H1 (cell line): ENCODE measurements around the gene COX19. TPM values are rescaled to one million over a fixed set of nuclear protein-coding genes. Genes with fewer than 3 reads are reported as not detected.

Experiments
- CTCF ChIA-PET: fragments of 300-600 bp; sonication (Branson Sonifier 250); formaldehyde crosslinking; loops from one replicate; lab custom pipeline; 2021; ENCODE audit not compliant: partially characterized antibody; lab: Charles Lee
- POLR2A ChIA-PET: fragments of 300-600 bp; sonication (Branson Sonifier 250); formaldehyde crosslinking; loops from one replicate; lab custom pipeline; 2021; ENCODE audit warnings: inconsistent platforms; ENCODE audit not compliant: partially characterized antibody; lab: Charles Lee
- DNase-seq, 2 experiments: peaks; one replicate each; pipeline versions ENCODE4 v3.0.0 to v3.0.0-alpha.2; 2010 to 2022; ENCODE audit warnings: low spot score in 2 of 2, low read depth in 1 of 2, mixed read lengths in 1 of 2
- FAIRE-seq: peaks from 2 replicates; lab custom pipeline; 2011; peaks lifted over from hg19 to GRCh38; lab: Jason Lieb, UNC
- H2AFZ ChIP-seq: 2 replicates; pipeline ENCODE4 v1.8.1; 2012; ENCODE audit warnings: low read length, inconsistent platforms
- H2AK5ac ChIP-seq: 2 replicates; pipeline ENCODE4 v1.6.1; 2013; ENCODE audit warnings: low read depth, low read length
- H2BK120ac ChIP-seq: replicated peaks from 2 replicates; pipeline ENCODE3; 2013; ENCODE audit warnings: low read depth, low read length, inconsistent platforms
- H2BK12ac ChIP-seq: 2 replicates; pipeline ENCODE4 v1.6.1; 2013; ENCODE audit warnings: low read depth, low read length
- H2BK15ac ChIP-seq: 2 replicates; pipeline ENCODE4 v1.6.1; 2013; ENCODE audit warnings: low read length
- H2BK20ac ChIP-seq: 2 replicates; pipeline ENCODE4 v1.6.1; 2013; ENCODE audit warnings: low read length
- H2BK5ac ChIP-seq: 2 replicates; pipeline ENCODE4 v1.6.1; 2013; ENCODE audit warnings: low read depth, low read length
- H3K14ac ChIP-seq: 2 replicates; pipeline ENCODE4 v1.6.1; 2013; ENCODE audit warnings: inconsistent platforms; ENCODE audit not compliant: insufficient read length
- H3K18ac ChIP-seq: 2 replicates; pipeline ENCODE4 v1.6.1; 2013; ENCODE audit warnings: low read length; ENCODE audit errors: extremely low read depth
- H3K23ac ChIP-seq: 2 replicates; pipeline ENCODE4 v1.6.1; 2013; ENCODE audit warnings: inconsistent platforms; ENCODE audit not compliant: insufficient read length
- H3K23me2 ChIP-seq: 2 replicates; pipeline ENCODE4 v1.6.1; 2013; ENCODE audit warnings: low read depth, low read length
- H3K27ac ChIP-seq: 2 replicates; pipeline ENCODE4 v1.6.1; 2011; ENCODE audit warnings: low read depth, low read length, inconsistent platforms
- H3K27me3 ChIP-seq, 4 experiments: replicated peaks in 1 of 4; 1 replicate in 1 of 4; 2 replicates in 3 of 4; pipeline versions ENCODE4 v1.6.1 to v1.8.1; 2011 to 2013; ENCODE audit warnings: low read length in 3 of 4, mild to moderate bottlenecking in 3 of 4, inconsistent platforms in 2 of 4, mixed read lengths in 2 of 4, moderate library complexity in 1 of 4; ENCODE audit not compliant: control insufficient read depth in 3 of 4, insufficient read depth in 3 of 4; ENCODE audit errors: extremely low read depth in 1 of 4
- H3K36me3 ChIP-seq, 4 experiments: 2 replicates each; pipeline versions ENCODE4 v1.6.1 to v1.8.1; 2011 to 2013; ENCODE audit warnings: mild to moderate bottlenecking in 4 of 4, low read length in 3 of 4, moderate library complexity in 2 of 4, control low read depth in 1 of 4, inconsistent platforms in 1 of 4; ENCODE audit not compliant: insufficient read depth in 4 of 4, control insufficient read depth in 2 of 4
- H3K4ac ChIP-seq: replicated peaks from 2 replicates; pipeline ENCODE3; 2013; ENCODE audit warnings: low read length, low read depth, mixed read lengths, inconsistent platforms; ENCODE audit not compliant: insufficient read length
- H3K4me1 ChIP-seq, 4 experiments: replicated peaks in 1 of 4; 1 replicate in 1 of 4; 2 replicates in 3 of 4; pipeline versions ENCODE4 v1.6.1 to v1.8.1; 2011 to 2013; ENCODE audit warnings: low read length in 3 of 4, inconsistent platforms in 2 of 4, mixed read lengths in 1 of 4; ENCODE audit not compliant: insufficient read depth in 4 of 4, control insufficient read depth in 3 of 4
- H3K4me2 ChIP-seq, 2 experiments: 2 replicates each; pipeline versions ENCODE4 v1.6.1 to v1.8.1; 2011 to 2013; ENCODE audit warnings: low read depth in 2 of 2, low read length in 2 of 2, control low read depth in 1 of 2, inconsistent platforms in 1 of 2, mild to moderate bottlenecking in 1 of 2; ENCODE audit not compliant: insufficient read depth in 1 of 2
- H3K4me3 ChIP-seq, 4 experiments: fragments of 200-600, 300-600 bp in 1 of 4; sonication (generic), shearing (Covaris generic), sonication (Bioruptor Twin) in 1 of 4; 2 replicates each; pipeline versions ENCODE4 v1.5.1 to v1.8.1; 2011 to 2016; ENCODE audit warnings: low read length in 4 of 4, low read depth in 3 of 4, control low read depth in 2 of 4, inconsistent platforms in 2 of 4, mild to moderate bottlenecking in 2 of 4, mixed read lengths in 1 of 4, moderate library complexity in 1 of 4; ENCODE audit not compliant: insufficient read depth in 2 of 4; ENCODE audit errors: extremely low read depth in 1 of 4
- H3K56ac ChIP-seq: replicated peaks from 2 replicates; pipeline ENCODE3; 2013; ENCODE audit warnings: low read depth, mild to moderate bottlenecking, mixed read lengths, low read length, inconsistent platforms; ENCODE audit not compliant: insufficient read length
- H3K79me1 ChIP-seq: 2 replicates; pipeline ENCODE4 v1.6.1; 2013; ENCODE audit warnings: low read depth, low read length, control low read depth
- H3K79me2 ChIP-seq, 2 experiments: 2 replicates each; pipeline versions ENCODE4 v1.6.1 to v1.8.1; 2012 to 2013; ENCODE audit warnings: low read length in 2 of 2, mild to moderate bottlenecking in 2 of 2, inconsistent platforms in 1 of 2; ENCODE audit not compliant: insufficient read depth in 2 of 2, control insufficient read depth in 1 of 2
- H3K9ac ChIP-seq, 4 experiments: replicated peaks in 1 of 4; 1 replicate in 1 of 4; 2 replicates in 3 of 4; pipeline versions ENCODE4 v1.6.1 to v1.8.1; 2011 to 2013; ENCODE audit warnings: low read depth in 3 of 4, low read length in 3 of 4, control low read depth in 2 of 4, mild to moderate bottlenecking in 2 of 4, moderate library complexity in 2 of 4, inconsistent platforms in 1 of 4; ENCODE audit errors: extremely low read depth in 1 of 4
- H3K9me3 ChIP-seq, 2 experiments: 2 replicates each; pipeline versions ENCODE4 v1.6.1 to v1.8.1; 2012 to 2013; ENCODE audit warnings: mild to moderate bottlenecking in 2 of 2, moderate library complexity in 2 of 2, control low read depth in 1 of 2, inconsistent platforms in 1 of 2, low read depth in 1 of 2, low read length in 1 of 2, mixed read lengths in 1 of 2; ENCODE audit not compliant: insufficient read depth in 2 of 2
- H4K20me1 ChIP-seq, 2 experiments: replicated peaks in 1 of 2; 2 replicates each; pipeline versions ENCODE3 to v1.8.1; 2011 to 2013; ENCODE audit warnings: inconsistent platforms in 2 of 2, low read length in 2 of 2, mild to moderate bottlenecking in 1 of 2; ENCODE audit not compliant: insufficient read depth in 2 of 2, control insufficient read depth in 1 of 2
- H4K5ac ChIP-seq: 2 replicates; pipeline ENCODE4 v1.6.1; 2013; ENCODE audit warnings: low read length, low read depth, mixed read lengths, inconsistent platforms; ENCODE audit not compliant: insufficient read length
- H4K8ac ChIP-seq: 2 replicates; pipeline ENCODE4 v1.8.0; 2013; ENCODE audit warnings: mild to moderate bottlenecking, moderate library complexity, low read length, inconsistent platforms; ENCODE audit not compliant: insufficient read depth; ENCODE audit errors: extremely low read depth
- H4K91ac ChIP-seq: replicated peaks from 2 replicates; pipeline ENCODE3; 2013; ENCODE audit warnings: low read length, mixed read lengths, inconsistent platforms; ENCODE audit not compliant: insufficient read length
- BACH1 ChIP-seq: IDR thresholded peaks from 2 replicates; pipeline ENCODE4 v1.6.1; 2012; ENCODE audit warnings: low read length, improper control_type of control experiment
- NANOG ChIP-seq: IDR thresholded peaks from 2 replicates; pipeline ENCODE4 v1.6.1; 2011; ENCODE audit warnings: low read length, low read depth, mild to moderate bottlenecking, inconsistent platforms; ENCODE audit not compliant: insufficient read depth, poor library complexity, severe bottlenecking
- SIRT6 ChIP-seq: IDR thresholded peaks from one replicate; pipeline ENCODE4 v1.7.1; 2012; ENCODE audit warnings: low read length, inconsistent platforms
- TBP ChIP-seq: IDR thresholded peaks from 2 replicates; pipeline ENCODE4 v1.6.1; 2011; ENCODE audit warnings: low read depth, low read length, improper control_type of control experiment
- WGBS, 2 experiments: shearing (Covaris generic) in 1 of 2; methylation state at CpG; one replicate each; pipeline versions ENCODE4 v1.1.6 to v1.1.7; 2013 to 2015; ENCODE audit warnings: low lambda C conversion rate in 2 of 2, mixed read lengths in 2 of 2, inconsistent platforms in 1 of 2, low coverage in 1 of 2, missing lambda C conversion rate in 1 of 2; ENCODE audit not compliant: insufficient replicate concordance in 2 of 2, insufficient coverage in 1 of 2, insufficient read length in 1 of 2; ENCODE audit errors: extremely low coverage in 1 of 2, missing lambda C conversion rate in 1 of 2; 5-methylcytosine and 5-hydroxymethylcytosine counted together
- polyA plus RNA-seq, 7 experiments: library from polyadenylated mRNA; depleted of rRNA in 3 of 7; stranded (reverse) in 5 of 7; unstranded in 2 of 7; fragments of >200 nt in 5 of 7; fragments of 200-250 nt in 2 of 7; gene quantifications; 1 replicate in 5 of 7; 2 replicates in 1 of 7; 4 replicates in 1 of 7; pipeline versions ENCODE4 v1.2.1 to v1.2.3, GENCODE V29; 2011 to 2013; ENCODE audit warnings: missing spikeins in 2 of 7, mixed read lengths in 2 of 7
- total RNA-seq: library from RNA; stranded (reverse); fragmentation: NEBNext Ultra II Directional; extraction: Animal tissue kit (Norgen Biotek cat#: 25700); gene quantifications from 2 replicates; pipeline ENCODE4 v1.2.1, GENCODE V29; 2021
- TF ChIP-seq, protein P1 (sequence below): IDR thresholded peaks from 2 replicates; pipeline ENCODE4 v1.6.1; 2011; ENCODE audit warnings: low read depth, mild to moderate bottlenecking, low read length; ENCODE audit not compliant: insufficient read depth

Gene COX19
- total and polyA plus RNA-seq, 2 of the 8 experiments (the other 6 are each of a cell fraction or from before 2014, with no cell fraction given): 3.9 to 7.9 TPM

DNA sequence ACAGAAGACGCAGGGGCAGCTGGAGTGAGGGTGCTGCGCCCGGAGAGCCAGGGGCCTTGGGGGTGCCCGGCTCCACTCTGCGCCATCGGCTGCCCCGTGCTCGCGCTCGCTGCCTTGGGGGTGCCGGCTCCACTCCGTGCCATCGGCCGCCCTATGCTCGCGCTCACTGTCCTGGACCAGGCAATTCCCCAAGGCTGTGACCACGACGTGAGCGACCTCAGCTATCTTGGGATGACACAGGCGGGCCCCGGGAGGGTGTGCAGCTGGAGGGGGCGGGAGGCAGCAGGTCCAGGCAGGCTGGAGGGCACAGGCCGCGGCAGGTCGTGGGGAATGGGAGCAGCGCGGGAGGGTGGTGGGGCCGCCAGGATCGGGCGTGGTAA, 37.4 kb upstream of the COX19 start:
- Histone ChIP-seq H3K79me2 (peaks cover 0 to 3% of the 10 kb centered on the region in 2 experiments; a peak in 1 of 4 replicates), H3K9me3 (peaks cover 0 to 8% of the 10 kb centered on the region in 2 experiments; a peak in 1 of 4 replicates), H4K8ac (no peak overlapping the region; the same call in 1 of the 2 replicates), H2AFZ (no peak overlapping the region), H3K4ac (no peak overlapping the region), H2BK15ac (no peak overlapping the region), H3K79me1 (peaks cover 7% of the 10 kb centered on the region), H4K5ac (no peak overlapping the region), H3K36me3 (peaks cover 0 to 8% (median 0%) of the 10 kb centered on the region in 4 experiments; a peak in 3 of 8 replicates), H3K23me2 (peaks cover 8% of the 10 kb centered on the region; the same call in 1 of the 2 replicates), H3K27me3 (no peaks in the 10 kb centered on the region), H2BK120ac (no peak overlapping the region), H3K23ac (no peak overlapping the region), H4K20me1 (peaks cover 3 to 11% of the 10 kb centered on the region in 2 experiments), H2BK5ac (no peak overlapping the region), H3K4me1 (no peaks in the 10 kb centered on the region), H4K91ac (no peak overlapping the region), H3K27ac (no peak overlapping the region), H2AK5ac (no peak overlapping the region), H3K4me2 (no peak overlapping the region), H2BK20ac (no peak overlapping the region), H3K18ac (no peak overlapping the region), H3K9ac (no peak overlapping the region), H3K14ac (no peak overlapping the region), H3K4me3 (no peak overlapping the region), H3K56ac (no peak overlapping the region), H2BK12ac (no peak overlapping the region)
- WGBS, 2 experiments: 93% methylated on average over 21 of the region's 30 CpGs; no CpG with 5 or more reads in 1 of the 2 experiments
- FAIRE-seq (no peak), DNase-seq (no peak)
- ChIA-PET CTCF (interaction anchor here (0.6 to 2.0 kb wide), 7 partner anchors 11 to 394 kb away, joined by 3 to 10 read pairs (median 4); partner anchors contain the start of gene GPR146), POLR2A (no interaction called here)
- TF ChIP-seq SIRT6 (no peak), BACH1 (no peak), NANOG (no peak), TBP (no peak)
- TF ChIP-seq, protein P1, sequence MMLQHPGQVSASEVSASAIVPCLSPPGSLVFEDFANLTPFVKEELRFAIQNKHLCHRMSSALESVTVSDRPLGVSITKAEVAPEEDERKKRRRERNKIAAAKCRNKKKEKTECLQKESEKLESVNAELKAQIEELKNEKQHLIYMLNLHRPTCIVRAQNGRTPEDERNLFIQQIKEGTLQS: no peak
